ENCODE measurements around the gene TSPAN18. TPM values are rescaled to one million over a fixed set of nuclear protein-coding genes. Genes with fewer than 3 reads are reported as not detected.

The TSPAN18 gene
- total and polyA plus RNA-seq, 2 of the 8 experiments (the other 6 are each of a cell fraction or from before 2014, with no cell fraction given) = 5.2 to 10.2 TPM

GRCh38 chr11:44904261-44905020 is 177.7 kb downstream of the TSPAN18 start:
- no peaks in the 10 kb centered on the region; a peak in 1 of 8 replicates for H3K36me3 ChIP-seq (ENCODE audit: control insufficient read depth in 2 of 4, insufficient read depth in 4 of 4, low read length in 3 of 4)
- no peaks in the 10 kb centered on the region for H3K79me2 ChIP-seq (ENCODE audit: control insufficient read depth in 1 of 2, insufficient read depth in 2 of 2, low read length in 2 of 2)
- H4K91ac ChIP-seq (replicated peaks; ENCODE audit: insufficient read length, low read length) = peak overlapping the region; percentile 75
- peak overlapping the region; percentile 92; the same call in 1 of the 2 replicates for H2BK15ac ChIP-seq (ENCODE audit: low read length)
- no peak overlapping the region for H3K4ac ChIP-seq (replicated peaks; ENCODE audit: insufficient read length, low read depth, low read length)
- 0 out of 7 replicates have a peak, but pooled peaks cover 0 to 3% (median 0%) of the 10 kb centered on the region in 4 experiments for H3K27me3 ChIP-seq (replicated peaks in 1 of 4; ENCODE audit: control insufficient read depth in 3 of 4, extremely low read depth in 1 of 4, insufficient read depth in 3 of 4, low read length in 3 of 4)
- H2BK12ac ChIP-seq (ENCODE audit: low read depth, low read length) = peak overlapping the region; percentile 92; the same call in 1 of the 2 replicates
- H3K4me3 ChIP-seq (ENCODE audit: extremely low read depth in 1 of 4, insufficient read depth in 2 of 4, low read depth in 3 of 4, low read length in 4 of 4) = no peak overlapping the region
- H2AFZ ChIP-seq (ENCODE audit: low read length) = no peak overlapping the region
- no peaks in the 10 kb centered on the region for H3K79me1 ChIP-seq (ENCODE audit: low read depth, low read length)
- no peak overlapping the region for H3K9ac ChIP-seq (replicated peaks in 1 of 4; ENCODE audit: extremely low read depth in 1 of 4, low read depth in 3 of 4, low read length in 3 of 4)
- no peaks in the 10 kb centered on the region for H3K9me3 ChIP-seq (ENCODE audit: insufficient read depth in 2 of 2, low read depth in 1 of 2, low read length in 1 of 2)
- H3K4me2 ChIP-seq (ENCODE audit: insufficient read depth in 1 of 2, low read depth in 2 of 2, low read length in 2 of 2) = no peak overlapping the region
- H4K8ac ChIP-seq (ENCODE audit: extremely low read depth, insufficient read depth, low read length) = no peak overlapping the region
- H3K18ac ChIP-seq (ENCODE audit: extremely low read depth, low read length) = peak overlapping the region; percentile 83; the same call in 1 of the 2 replicates
- ChIA-PET POLR2A (ENCODE audit: partially characterized antibody) (no interaction called here), CTCF (ENCODE audit: partially characterized antibody) (interaction anchor here (0.6 to 1.8 kb wide), 9 partner anchors 11 to 467 kb away, joined by 3 to 6 read pairs (median 3); no protein-coding TSS in a partner anchor)
- DNase-seq (ENCODE audit: low read depth in 1 of 2, low spot score in 2 of 2) = no peak
- no peak overlapping the region for H3K23ac ChIP-seq (ENCODE audit: insufficient read length)
- no peak overlapping the region for H2BK120ac ChIP-seq (replicated peaks; ENCODE audit: low read depth, low read length)
- H3K14ac ChIP-seq (ENCODE audit: insufficient read length) = no peak overlapping the region
- peak overlapping the region; percentile 80; the same call in 1 of the 2 replicates for H2BK20ac ChIP-seq (ENCODE audit: low read length)
- no peaks in the 10 kb centered on the region for H4K20me1 ChIP-seq (replicated peaks in 1 of 2; ENCODE audit: control insufficient read depth in 1 of 2, insufficient read depth in 2 of 2, low read length in 2 of 2)
- no peak overlapping the region for H3K27ac ChIP-seq (ENCODE audit: low read depth, low read length)
- no peak overlapping the region for H4K5ac ChIP-seq (ENCODE audit: insufficient read length, low read depth, low read length)
- H2BK5ac ChIP-seq (ENCODE audit: low read depth, low read length) = peak overlapping the region; percentile 44; the same call in 1 of the 2 replicates
- WGBS, 2 experiments (ENCODE audit: extremely low coverage in 1 of 2, insufficient coverage in 1 of 2, insufficient read length in 1 of 2, insufficient replicate concordance in 2 of 2, low coverage in 1 of 2, low lambda C conversion rate in 2 of 2, missing lambda C conversion rate in 1 of 2) = 85% methylated on average over 11 of the region's 12 CpGs; no CpG with 5 or more reads in 1 of the 2 experiments
- H3K23me2 ChIP-seq (ENCODE audit: low read depth, low read length) = no peaks in the 10 kb centered on the region
- peaks cover 2 to 14% (median 7%) of the 10 kb centered on the region in 4 experiments for H3K4me1 ChIP-seq (replicated peaks in 1 of 4; ENCODE audit: control insufficient read depth in 3 of 4, insufficient read depth in 4 of 4, low read length in 3 of 4)
- peak overlapping the region; percentile 83; the same call in 1 of the 2 replicates for H2AK5ac ChIP-seq (ENCODE audit: low read depth, low read length)
- H3K56ac ChIP-seq (replicated peaks; ENCODE audit: insufficient read length, low read depth, low read length) = no peak overlapping the region
- no peak for FAIRE-seq
- TF ChIP-seq SUZ12 (IDR thresholded peaks at IDR 0.05; ENCODE audit: low read length) = no peak
- no peak for TF ChIP-seq CHD1 (IDR thresholded peaks at IDR 0.05; ENCODE audit: low read depth, low read length)
- no peak for TF ChIP-seq CBX8 (IDR thresholded peaks at IDR 0.05; ENCODE audit: borderline replicate concordance, low read depth, low read length)
- TF ChIP-seq RBBP5 (IDR thresholded peaks at IDR 0.05; ENCODE audit: borderline replicate concordance, low read depth, low read length) = no peak
- no peak for TF ChIP-seq CBX5 (IDR thresholded peaks at IDR 0.05; ENCODE audit: low read depth, low read length)
- TF ChIP-seq CREB1 (IDR thresholded peaks at IDR 0.05) = no peak
- TF ChIP-seq TAF7 (optimal IDR thresholded peaks at IDR 0.05; ENCODE audit: borderline replicate concordance, low read depth, low read length) = no peak
- no peak for TF ChIP-seq SIX5 (IDR thresholded peaks at IDR 0.05; ENCODE audit: low read depth, low read length)
- TF ChIP-seq JUND (IDR thresholded peaks at IDR 0.05; ENCODE audit: low read length) = no peak
- TF ChIP-seq ATF3 (IDR thresholded peaks at IDR 0.05; ENCODE audit: insufficient read depth, low read depth, low read length) = no peak
- no peak for TF ChIP-seq CEBPB (IDR thresholded peaks at IDR 0.05; ENCODE audit: low read depth, low read length)
- TF ChIP-seq EP300 (IDR thresholded peaks at IDR 0.05; ENCODE audit: borderline replicate concordance in 1 of 2, low read depth in 2 of 2, low read length in 2 of 2) = no peak
